Activated CD4-positive, alpha-beta T cell treated with anti-CD3 and anti-CD28 coated beads for 36 hours (primary cell): ENCODE measurements around the gene TLR8. TPM values are rescaled to one million over a fixed set of nuclear protein-coding genes. Genes with fewer than 3 reads are reported as not detected.

Experiments used
- ATAC-seq: fragments of 200-7000 bp; cut with Tn5 transposase; one replicate; pipeline ENCODE4 v1.10.0; 2021; ENCODE audit warnings: mild to moderate bottlenecking, moderate library complexity
- CTCF ChIA-PET: fragments of 350-600 bp; sonication (Branson Sonifier 250); formaldehyde crosslinking; loops from one replicate; lab custom pipeline; 2021; ENCODE audit warnings: antibody characterized with exemption; lab: Charles Lee
- POLR2A ChIA-PET: fragments of 350-600 bp; sonication (Branson Sonifier 250); formaldehyde crosslinking; loops from one replicate; lab custom pipeline; 2021; ENCODE audit warnings: antibody characterized with exemption, inconsistent platforms; lab: Charles Lee
- DNase-seq: peaks from one replicate; pipeline ENCODE4 v3.0.0-alpha.2; 2020
- H3K27ac Mint-ChIP-seq: one replicate; pipeline ENCODE4 v1.8.0; 2021; ENCODE audit warnings: mixed read lengths
- H3K27me3 Mint-ChIP-seq: one replicate; pipeline ENCODE4 v1.8.0; 2021; ENCODE audit warnings: mixed read lengths
- H3K36me3 Mint-ChIP-seq: one replicate; pipeline ENCODE4 v1.8.0; 2021; ENCODE audit warnings: low read depth, mixed read lengths
- H3K4me1 Mint-ChIP-seq: one replicate; pipeline ENCODE4 v1.8.0; 2021; ENCODE audit warnings: mixed read lengths
- H3K4me3 Mint-ChIP-seq: one replicate; pipeline ENCODE4 v1.8.0; 2021; ENCODE audit warnings: mild to moderate bottlenecking, moderate library complexity, mixed read lengths
- H3K9me3 Mint-ChIP-seq: one replicate; pipeline ENCODE4 v1.8.0; 2021; ENCODE audit warnings: low read depth, mixed read lengths
- intact Hi-C, 2 experiments: fragments of 100-400 bp; cut with DNase I in 1 of 2; cut with micrococcal nuclease in 1 of 2; formaldehyde crosslinking; loops; one replicate each; pipeline versions ENCODE4 v1.14.2 to v1.15.1; 2022 to 2024; cut with DNase I, micrococcal nuclease
- total RNA-seq, 2 experiments: library from RNA; stranded (reverse); gene quantifications; one replicate each; pipeline ENCODE4 v1.2.3, GENCODE V29; 2021

TLR8 gene
- total RNA-seq, 2 experiments from 2014 or later, result not detected

DNA sequence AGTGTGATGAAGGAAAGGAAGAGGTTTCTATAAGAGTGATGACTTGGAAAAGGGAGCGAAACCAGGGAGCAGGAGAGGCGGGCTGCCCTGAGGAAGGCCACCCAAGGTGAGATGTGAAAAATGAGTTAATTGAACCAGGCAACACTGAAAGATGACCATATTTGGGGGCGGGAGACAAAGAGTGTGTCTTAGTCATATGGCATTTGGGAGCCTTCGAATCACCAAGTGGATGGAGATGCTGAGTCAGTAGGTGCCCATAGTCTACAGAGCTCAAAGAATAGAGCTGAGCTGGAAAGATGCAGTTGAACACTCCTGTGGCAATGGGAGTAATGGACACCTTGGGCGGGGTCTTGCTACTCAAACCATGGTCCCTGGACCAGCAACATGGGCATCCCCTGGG lies 8.3 kb upstream of the TLR8 start:
- POLR2A ChIA-PET, result interaction anchor here (0.6 kb wide), 1 partner anchor 97 kb away, joined by 4 read pairs; no protein-coding TSS in a partner anchor

DNA sequence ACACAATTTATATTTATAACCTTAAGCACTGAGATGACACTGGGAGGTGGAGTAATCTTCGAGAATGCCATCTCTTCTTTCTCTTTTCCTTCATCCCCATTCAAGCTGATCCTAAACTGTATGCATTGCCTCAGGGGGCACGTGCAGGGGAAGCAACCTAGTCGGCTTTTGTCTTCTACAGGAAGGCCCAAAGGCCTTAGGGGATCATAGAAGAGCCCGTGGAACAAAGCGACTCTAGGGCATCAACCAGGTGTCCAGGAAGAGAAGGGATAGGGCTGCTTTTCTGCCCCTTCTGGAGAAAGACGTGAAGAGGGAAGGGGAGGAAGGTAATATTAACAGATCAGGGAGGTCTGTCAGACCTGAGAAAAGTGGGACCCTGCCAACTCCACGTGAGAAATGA lies 6.9 kb upstream of the TLR8 start:
- DNase-seq (no peak), ATAC-seq (no peak)
- CTCF ChIA-PET, result interaction anchor here (0.8 to 1.7 kb wide), 3 partner anchors 8 to 465 kb away, joined by 3 to 9 read pairs (median 7); no protein-coding TSS in a partner anchor
- H3K27me3 Mint-ChIP-seq, result no peaks in the 10 kb centered on the region
- POLR2A ChIA-PET, result no interaction called here
- H3K9me3 Mint-ChIP-seq, result no peaks in the 10 kb centered on the region
- no peak overlapping the region for H3K4me3 Mint-ChIP-seq
- H3K27ac Mint-ChIP-seq, result no peak overlapping the region
- peaks cover 9% of the 10 kb centered on the region for H3K4me1 Mint-ChIP-seq
- H3K36me3 Mint-ChIP-seq, result no peaks in the 10 kb centered on the region
- intact Hi-C loops, result no loop called here

More for the DNA sequence above, 8.3 kb upstream of the TLR8 start:
- Mint-ChIP-seq H3K4me3 (no peak overlapping the region), H3K9me3 (no peaks in the 10 kb centered on the region), H3K27ac (no peak overlapping the region), H3K27me3 (no peaks in the 10 kb centered on the region), H3K36me3 (no peaks in the 10 kb centered on the region), H3K4me1 (peaks cover 11% of the 10 kb centered on the region)
- CTCF ChIA-PET, result interaction anchor here (0.7 to 1.4 kb wide), 4 partner anchors 82 to 501 kb away, joined by 3 to 4 read pairs (median 3); no protein-coding TSS in a partner anchor
- intact Hi-C loops, result no loop called here
- ATAC-seq (peak; percentile 81), DNase-seq (peak; percentile 34)

- DNase-seq, result peak; percentile 81
- peak; percentile 61 for ATAC-seq
- no peak overlapping the region for H3K4me3 Mint-ChIP-seq
- ChIA-PET CTCF (interaction anchor here (0.6 to 1.7 kb wide), 8 partner anchors 10 to 333 kb away, joined by 3 to 15 read pairs (median 4); no protein-coding TSS in a partner anchor), POLR2A (no interaction called here)
- H3K27ac Mint-ChIP-seq, result no peak overlapping the region
- peaks cover 9% of the 10 kb centered on the region for H3K4me1 Mint-ChIP-seq
- H3K27me3 Mint-ChIP-seq, result no peaks in the 10 kb centered on the region
- H3K9me3 Mint-ChIP-seq, result no peaks in the 10 kb centered on the region
- intact Hi-C loops, result loop anchor here in 1 of 2 experiments (1.0 to 10.0 kb wide), 2 partner anchors 199 to 817 kb away; no protein-coding TSS in a partner anchor
- H3K36me3 Mint-ChIP-seq, result no peaks in the 10 kb centered on the region
Observed at GRCh38 chrX:12901486-12901885, 4.9 kb upstream of the TLR8 start.

DNA sequence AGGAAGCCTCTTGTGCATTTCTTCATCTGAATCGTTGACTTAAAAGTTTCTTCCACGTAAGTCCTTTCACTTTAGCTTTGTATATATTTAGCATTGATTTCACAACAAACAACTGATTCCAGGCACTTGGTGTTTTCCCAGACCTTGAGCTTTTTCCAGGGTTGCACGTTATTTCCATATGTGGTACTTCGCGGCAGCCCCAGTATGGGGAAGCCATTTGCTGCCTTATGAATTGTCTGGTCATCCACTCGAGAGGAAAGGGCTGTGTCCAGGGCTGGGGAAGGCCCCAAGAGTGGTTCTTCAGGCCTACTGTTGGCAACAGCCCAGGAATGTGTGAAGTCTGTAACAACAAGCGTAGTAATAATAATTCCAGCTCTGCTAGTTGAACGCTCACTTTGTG lies 2.8 kb upstream of the TLR8 start:
- CTCF ChIA-PET, result interaction anchor here (0.9 to 2.4 kb wide), 4 partner anchors 12 to 202 kb away, joined by 3 to 11 read pairs (median 4); no protein-coding TSS in a partner anchor
- peaks cover 2% of the 10 kb centered on the region for H3K4me1 Mint-ChIP-seq
- POLR2A ChIA-PET, result no interaction called here
- H3K27ac Mint-ChIP-seq, result no peak overlapping the region
- H3K9me3 Mint-ChIP-seq, result no peaks in the 10 kb centered on the region
- H3K36me3 Mint-ChIP-seq, result no peaks in the 10 kb centered on the region
- intact Hi-C loops, result loop anchor here in 1 of 2 experiments (10.0 kb wide), 1 partner anchor 819 kb away; no protein-coding TSS in a partner anchor
- H3K4me3 Mint-ChIP-seq, result no peak overlapping the region
- ATAC-seq (no peak), DNase-seq (no peak)
- no peaks in the 10 kb centered on the region for H3K27me3 Mint-ChIP-seq

DNA sequence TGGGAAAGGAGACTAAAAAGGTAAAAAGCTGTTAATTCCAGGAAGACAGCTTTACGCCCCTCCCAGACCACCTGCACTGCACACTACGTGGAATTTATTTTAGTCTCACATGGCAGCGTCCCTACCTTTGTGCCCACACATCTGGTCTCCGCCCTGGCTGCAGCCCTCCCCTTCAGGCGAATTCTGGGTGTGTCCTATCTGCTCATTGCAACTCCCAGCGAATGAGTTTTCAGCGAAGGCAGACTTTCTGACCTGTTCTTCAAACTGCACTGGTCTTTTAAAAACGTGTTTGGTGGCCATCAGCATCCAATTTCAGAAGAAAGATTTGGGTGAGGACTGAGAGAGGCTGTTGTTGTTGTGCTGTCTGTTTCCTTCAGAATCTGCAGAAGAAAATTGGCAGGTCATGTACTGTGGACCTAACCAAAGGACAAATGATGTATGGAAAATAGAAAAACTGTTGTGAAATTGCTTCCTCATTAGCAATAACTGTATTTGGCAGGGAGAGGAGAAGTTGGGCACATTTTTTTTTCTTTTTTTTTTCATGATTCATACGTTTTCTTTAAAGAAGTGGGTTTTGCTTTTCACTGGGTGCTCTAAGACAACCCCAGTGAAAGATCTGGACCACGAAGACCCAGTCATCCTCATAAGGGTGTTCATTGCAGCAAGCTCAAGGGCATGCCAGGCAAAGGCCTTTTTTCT lies 4.2 kb downstream of the TLR8 start:
- no peaks in the 10 kb centered on the region for H3K36me3 Mint-ChIP-seq
- H3K4me1 Mint-ChIP-seq, result peaks cover 18% of the 10 kb centered on the region
- H3K27me3 Mint-ChIP-seq, result no peaks in the 10 kb centered on the region
- no peak overlapping the region for H3K4me3 Mint-ChIP-seq
- ATAC-seq (peak; percentile 69), DNase-seq (no peak)
- intact Hi-C loops, result no loop called here
- ChIA-PET CTCF (interaction anchor here (0.7 to 1.8 kb wide), 3 partner anchors 36 to 139 kb away, joined by 3 to 4 read pairs (median 4); no protein-coding TSS in a partner anchor), POLR2A (interaction anchor here (0.8 kb wide), 1 partner anchor 10 kb away, joined by 3 read pairs; no protein-coding TSS in a partner anchor)
- H3K27ac Mint-ChIP-seq, result no peak overlapping the region
- no peaks in the 10 kb centered on the region for H3K9me3 Mint-ChIP-seq

DNA sequence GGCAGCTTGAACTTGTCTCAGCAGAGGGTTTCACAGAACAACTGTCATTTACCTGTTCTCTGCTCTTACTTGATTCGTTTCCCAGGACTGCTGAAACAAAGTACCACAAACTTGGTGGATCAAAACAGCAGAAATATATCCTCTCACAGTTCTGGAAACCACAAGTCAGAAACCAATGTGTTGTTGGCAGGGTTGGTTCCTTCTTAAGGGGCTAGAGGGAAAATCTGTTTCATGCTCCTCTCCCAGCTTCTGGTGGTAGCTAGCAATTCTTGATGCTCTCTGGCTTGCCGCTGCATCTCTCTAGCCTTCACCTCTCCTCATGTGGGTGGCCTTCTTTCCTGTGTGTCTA lies 4.7 kb downstream of the TLR8 start:
- no peak for ATAC-seq
- CTCF ChIA-PET, result interaction anchor here (0.7 kb wide), 1 partner anchor 61 kb away, joined by 3 read pairs; no protein-coding TSS in a partner anchor
- no peak overlapping the region for H3K4me3 Mint-ChIP-seq

GRCh38 chrX:12912791-12913482 lies 6.5 kb downstream of the TLR8 start:
- Mint-ChIP-seq H3K4me3 (no peak overlapping the region), H3K9me3 (no peaks in the 10 kb centered on the region), H3K36me3 (no peaks in the 10 kb centered on the region), H3K27me3 (no peaks in the 10 kb centered on the region), H3K4me1 (peaks cover 18% of the 10 kb centered on the region), H3K27ac (no peak overlapping the region)
- ChIA-PET POLR2A (no interaction called here), CTCF (no interaction called here)
- intact Hi-C loops, result no loop called here
- no peak for DNase-seq
- ATAC-seq, result no peak

More for the DNA sequence above, 4.7 kb downstream of the TLR8 start:
- no peaks in the 10 kb centered on the region for H3K9me3 Mint-ChIP-seq
- DNase-seq, result no peak
- intact Hi-C loops, result no loop called here
- H3K4me1 Mint-ChIP-seq, result peaks cover 18% of the 10 kb centered on the region
- no peaks in the 10 kb centered on the region for H3K36me3 Mint-ChIP-seq
- no peak overlapping the region for H3K27ac Mint-ChIP-seq
- no peaks in the 10 kb centered on the region for H3K27me3 Mint-ChIP-seq
- POLR2A ChIA-PET, result no interaction called here

DNA sequence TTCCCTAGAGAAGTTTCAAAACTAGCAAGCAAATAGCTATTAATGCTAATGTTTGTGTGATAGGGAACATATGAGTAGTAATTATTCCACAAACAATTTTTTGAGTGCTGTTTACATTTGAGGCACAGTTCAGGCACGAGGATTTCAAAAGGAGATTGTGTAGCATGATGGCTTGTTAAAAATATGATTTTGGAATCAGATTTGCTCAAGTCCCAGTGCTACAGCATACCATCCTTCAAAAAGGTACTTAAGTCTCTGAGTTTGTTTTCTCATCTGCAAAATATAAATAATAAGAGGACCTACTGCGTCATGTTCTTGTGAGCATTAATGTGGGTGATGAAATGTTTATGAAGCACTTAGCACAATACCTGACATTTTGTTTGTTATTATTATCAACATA lies 11.3 kb downstream of the TLR8 start:
- no peak for DNase-seq
- Mint-ChIP-seq H3K27ac (no peak overlapping the region), H3K4me1 (no peaks in the 10 kb centered on the region), H3K27me3 (peaks cover 3% of the 10 kb centered on the region), H3K36me3 (no peaks in the 10 kb centered on the region), H3K4me3 (no peak overlapping the region), H3K9me3 (no peaks in the 10 kb centered on the region)
- intact Hi-C loops, result no loop called here
- ATAC-seq, result no peak
- POLR2A ChIA-PET, result no interaction called here
- CTCF ChIA-PET, result no interaction called here

DNA sequence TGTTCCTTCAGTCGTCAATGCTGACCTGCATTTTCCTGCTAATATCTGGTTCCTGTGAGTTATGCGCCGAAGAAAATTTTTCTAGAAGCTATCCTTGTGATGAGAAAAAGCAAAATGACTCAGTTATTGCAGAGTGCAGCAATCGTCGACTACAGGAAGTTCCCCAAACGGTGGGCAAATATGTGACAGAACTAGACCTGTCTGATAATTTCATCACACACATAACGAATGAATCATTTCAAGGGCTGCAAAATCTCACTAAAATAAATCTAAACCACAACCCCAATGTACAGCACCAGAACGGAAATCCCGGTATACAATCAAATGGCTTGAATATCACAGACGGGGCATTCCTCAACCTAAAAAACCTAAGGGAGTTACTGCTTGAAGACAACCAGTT lies 12.6 kb downstream of the TLR8 start:
- H3K27me3 Mint-ChIP-seq, result peaks cover 3% of the 10 kb centered on the region
- no peaks in the 10 kb centered on the region for H3K36me3 Mint-ChIP-seq
- ATAC-seq, result peak; percentile 47
- no peak overlapping the region for H3K27ac Mint-ChIP-seq
- no peaks in the 10 kb centered on the region for H3K4me1 Mint-ChIP-seq
- intact Hi-C loops, result no loop called here
- CTCF ChIA-PET, result interaction anchor here (0.6 kb wide), 1 partner anchor 751 kb away, joined by 5 read pairs; no protein-coding TSS in a partner anchor
- H3K9me3 Mint-ChIP-seq, result no peaks in the 10 kb centered on the region
- DNase-seq, result no peak
- no peak overlapping the region for H3K4me3 Mint-ChIP-seq
- POLR2A ChIA-PET, result interaction anchor here (0.6 kb wide), 1 partner anchor 818 kb away, joined by 3 read pairs; no protein-coding TSS in a partner anchor

DNA sequence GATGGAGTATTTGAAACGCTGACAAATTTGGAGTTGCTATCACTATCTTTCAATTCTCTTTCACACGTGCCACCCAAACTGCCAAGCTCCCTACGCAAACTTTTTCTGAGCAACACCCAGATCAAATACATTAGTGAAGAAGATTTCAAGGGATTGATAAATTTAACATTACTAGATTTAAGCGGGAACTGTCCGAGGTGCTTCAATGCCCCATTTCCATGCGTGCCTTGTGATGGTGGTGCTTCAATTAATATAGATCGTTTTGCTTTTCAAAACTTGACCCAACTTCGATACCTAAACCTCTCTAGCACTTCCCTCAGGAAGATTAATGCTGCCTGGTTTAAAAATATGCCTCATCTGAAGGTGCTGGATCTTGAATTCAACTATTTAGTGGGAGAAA lies 13.2 kb downstream of the TLR8 start:
- intact Hi-C loops, result no loop called here
- no peak for DNase-seq
- ChIA-PET POLR2A (no interaction called here), CTCF (no interaction called here)
- no peak for ATAC-seq
- no peaks in the 10 kb centered on the region for H3K4me1 Mint-ChIP-seq
- peaks cover 3% of the 10 kb centered on the region for H3K27me3 Mint-ChIP-seq
- no peak overlapping the region for H3K27ac Mint-ChIP-seq
- no peak overlapping the region for H3K4me3 Mint-ChIP-seq
- H3K36me3 Mint-ChIP-seq, result no peaks in the 10 kb centered on the region
- H3K9me3 Mint-ChIP-seq, result no peaks in the 10 kb centered on the region

- no peaks in the 10 kb centered on the region for H3K36me3 Mint-ChIP-seq
- POLR2A ChIA-PET, result no interaction called here
- no peak overlapping the region for H3K27ac Mint-ChIP-seq
- H3K27me3 Mint-ChIP-seq, result peaks cover 3% of the 10 kb centered on the region
- no peak for DNase-seq
- no peaks in the 10 kb centered on the region for H3K9me3 Mint-ChIP-seq
- no peak overlapping the region for H3K4me3 Mint-ChIP-seq
- H3K4me1 Mint-ChIP-seq, result no peaks in the 10 kb centered on the region
- CTCF ChIA-PET, result interaction anchor here (1.5 kb wide), 1 partner anchor 25 kb away, joined by 3 read pairs; no protein-coding TSS in a partner anchor
- ATAC-seq, result no peak
- intact Hi-C loops, result no loop called here
Observed at GRCh38 chrX:12920990-12921389, 14.6 kb downstream of the TLR8 start.
